T-helper 1 cell treated with Interleukin-12 subunit alpha and Interleukin-12 subunit beta and Interleukin-4 antibody, amounts not matched to agents 30 ng/mL and 1 ng/mL, for 36 hours (primary cell): ENCODE results near the gene INTS1. TPM values are rescaled to one million over a fixed set of nuclear protein-coding genes. Genes with fewer than 3 reads are reported as not detected.

Experiments used
- intact Hi-C: fragments of 100-400 bp; cut with micrococcal nuclease; formaldehyde crosslinking; loops from one replicate; pipeline ENCODE4 v1.15.1; 2024
- total RNA-seq: library from RNA; stranded (reverse); gene quantifications from 2 replicates; pipeline ENCODE4 v1.2.3, GENCODE V29; 2022

Gene INTS1
- total RNA-seq, 1 donor from 2014 or later = 90.5 TPM

- intact Hi-C loops = no loop called here
Measured at GRCh38 chr7:1511444-1512422, 7.5 kb upstream of the INTS1 start.

- intact Hi-C loops = no loop called here
Measured at GRCh38 chr7:1510780-1511154, 6.6 kb upstream of the INTS1 start.

GRCh38 chr7:1509226-1509625 lies 5.0 kb upstream of the INTS1 start:
- intact Hi-C loops = no loop called here

- intact Hi-C loops = no loop called here
Measured at GRCh38 chr7:1508277-1508758, 4.1 kb upstream of the INTS1 start.

- intact Hi-C loops = loop anchor here (1.0 to 2.0 kb wide), 4 partner anchors 27 to 849 kb away; partner anchors contain the start of genes EIF3B and MICALL2
Measured at GRCh38 chr7:1505731-1506550, 1.8 kb upstream of the INTS1 start.

GRCh38 chr7:1503390-1503789 lies 799 bp downstream of the INTS1 start:
- intact Hi-C loops = no loop called here

- intact Hi-C loops = no loop called here
Measured at GRCh38 chr7:1502845-1503244, 1.3 kb downstream of the INTS1 start.

- intact Hi-C loops = no loop called here
Measured at GRCh38 chr7:1501487-1502270, 2.5 kb downstream of the INTS1 start.

- intact Hi-C loops = no loop called here
Measured at GRCh38 chr7:1500064-1500807, 4.0 kb downstream of the INTS1 start.

GRCh38 chr7:1499367-1500029 lies 4.7 kb downstream of the INTS1 start:
- intact Hi-C loops = no loop called here

- intact Hi-C loops = no loop called here
Measured at GRCh38 chr7:1498370-1499305, 5.6 kb downstream of the INTS1 start.

- intact Hi-C loops = no loop called here
Measured at GRCh38 chr7:1497293-1497927, 6.8 kb downstream of the INTS1 start.

- intact Hi-C loops = no loop called here
Measured at GRCh38 chr7:1496531-1497292, 7.5 kb downstream of the INTS1 start.

GRCh38 chr7:1495564-1496242 lies 8.5 kb downstream of the INTS1 start:
- intact Hi-C loops = no loop called here

GRCh38 chr7:1494866-1495563 lies 9.2 kb downstream of the INTS1 start:
- intact Hi-C loops = no loop called here

GRCh38 chr7:1494447-1494846 lies 9.7 kb downstream of the INTS1 start:
- intact Hi-C loops = no loop called here
